RPMI7951 (cell line): ENCODE measurements around the gene KRT33B. TPM values are rescaled to one million over a fixed set of nuclear protein-coding genes. Genes with fewer than 3 reads are reported as not detected.

Experiments used
- DNase-seq: peaks from one replicate; pipeline ENCODE4 v3.0.0-alpha.2; 2012; ENCODE audit warnings: low read depth
- total RNA-seq: library from RNA; depleted of rRNA; stranded (reverse); fragments of >200 nt; shearing (Covaris generic); gene quantifications from 2 replicates; pipeline ENCODE4 v1.2.3, GENCODE V29; 2014; rRNA removed

The KRT33B gene
- total RNA-seq, 1 experiment from 2014 or later: 0.24 TPM

- DNase-seq: no peak
Observed at GRCh38 chr17:41325611-41326010, 44.0 kb downstream of the KRT33B start.

- no peak for DNase-seq
Observed at GRCh38 chr17:41325126-41325525, 44.5 kb downstream of the KRT33B start.

GRCh38 chr17:41324180-41325075, 45.2 kb downstream of the KRT33B start:
- peak; percentile 26 for DNase-seq

DNA sequence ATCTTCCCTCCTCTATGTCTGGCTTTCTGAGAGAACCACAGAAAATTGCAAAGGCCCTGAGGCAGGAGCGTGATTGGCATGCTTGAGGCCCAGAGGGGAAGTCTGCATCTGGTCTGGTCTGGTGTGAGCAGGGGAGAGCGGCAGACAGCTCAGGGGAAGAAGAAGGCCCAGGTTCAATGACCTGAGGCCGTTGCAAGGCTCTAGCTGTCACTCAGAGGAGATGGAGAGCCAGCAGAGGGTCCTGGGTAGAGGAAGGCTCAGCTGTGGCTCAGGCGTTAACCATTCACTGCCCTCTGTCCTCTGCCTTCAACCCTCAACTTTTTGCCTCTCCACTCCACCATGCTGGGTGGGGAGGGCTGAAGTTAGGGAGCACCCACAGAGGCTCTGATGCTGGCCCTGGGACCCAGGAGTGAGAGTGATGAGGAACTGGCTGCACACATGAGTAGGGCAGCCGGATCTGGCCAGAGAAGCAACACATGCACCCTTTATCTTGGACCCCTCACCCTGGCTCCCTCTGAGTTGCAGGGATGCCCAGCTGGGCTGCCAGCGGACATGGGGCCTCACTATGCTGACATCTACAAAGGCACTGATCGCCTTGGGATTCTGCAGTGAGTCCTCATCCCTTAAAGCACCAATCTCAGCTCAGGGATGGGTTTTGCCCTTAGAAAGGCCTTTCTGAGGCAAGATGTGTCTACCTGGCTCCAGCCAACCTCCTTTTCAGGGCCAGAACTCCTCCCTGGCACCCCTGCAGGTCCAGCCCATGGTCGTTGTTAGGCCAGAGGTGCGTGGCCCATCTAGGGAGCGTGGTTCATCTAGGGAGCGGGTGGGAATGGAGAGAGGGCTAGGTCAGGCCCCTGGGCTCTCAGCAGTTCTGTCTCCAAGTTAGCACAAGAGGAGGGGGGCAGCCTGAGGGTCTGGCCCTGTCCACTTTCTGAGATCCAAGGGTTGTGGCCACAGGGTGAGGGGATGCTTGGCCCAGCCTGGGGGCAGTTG, 46.4 kb downstream of the KRT33B start:
- DNase-seq: no peak

GRCh38 chr17:41322094-41322902, 47.3 kb downstream of the KRT33B start:
- peak; percentile 68 for DNase-seq

GRCh38 chr17:41318231-41318630, 51.4 kb downstream of the KRT33B start:
- DNase-seq: no peak

DNA sequence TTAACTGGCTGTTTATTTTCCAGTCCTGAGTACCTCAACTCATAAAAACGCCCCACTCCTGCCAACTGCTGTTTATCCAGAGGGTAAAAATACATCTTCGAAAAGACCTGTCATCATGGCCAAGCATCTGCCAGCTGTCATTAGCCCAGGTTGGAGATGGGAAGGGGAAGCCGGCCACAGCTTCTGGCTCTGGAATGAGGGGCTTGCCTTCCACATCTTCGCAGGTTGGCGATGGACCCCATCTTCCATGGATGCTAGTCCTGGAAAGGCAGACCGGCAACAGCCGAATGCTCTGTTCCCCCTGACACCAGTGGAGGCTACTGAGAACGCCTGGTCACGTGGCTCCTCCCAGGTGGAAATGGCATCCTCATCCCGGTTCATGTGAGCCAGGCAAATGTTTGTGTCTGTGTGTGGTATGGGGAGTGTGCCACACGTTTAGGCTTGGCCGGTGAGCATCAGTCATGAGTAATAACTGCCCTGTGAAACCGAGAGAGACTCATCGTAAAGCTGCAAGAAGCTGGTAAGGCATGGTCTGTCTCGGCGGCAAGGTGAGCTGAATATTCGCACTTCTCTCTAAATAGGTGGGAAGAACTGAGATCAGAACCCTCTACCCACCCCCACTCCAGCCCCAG, 53.7 kb downstream of the KRT33B start:
- DNase-seq: no peak

- DNase-seq: no peak
Observed at GRCh38 chr17:41315204-41315794, 54.3 kb downstream of the KRT33B start, which contains the start of gene KRTAP17-1. Gene KRTAP17-1 (minus strand): TSS chr17:41315710. CDS start chr17:41315650, 60 bp downstream.

Other genes starting within 250 kb of the KRT33B start
- gene KRTAP4-12, start 245.6 kb downstream of the KRT33B start, total RNA-seq: not detected in 2 replicates
- not detected in 2 replicates for gene KRTAP4-6, start 229.3 kb downstream of the KRT33B start, total RNA-seq
- gene KRTAP4-5, start 220.0 kb downstream of the KRT33B start, total RNA-seq: not detected in 2 replicates
- gene KRTAP4-4, start 209.1 kb downstream of the KRT33B start, total RNA-seq: not detected in 2 replicates
- not detected in 2 replicates for gene KRTAP4-3, start 201.6 kb downstream of the KRT33B start, total RNA-seq
- not detected in 2 replicates for gene KRTAP4-2, start 191.6 kb downstream of the KRT33B start, total RNA-seq
- gene KRTAP4-1, start 184.9 kb downstream of the KRT33B start, total RNA-seq: not detected in 2 replicates
- gene KRTAP9-1, start 179.9 kb downstream of the KRT33B start, total RNA-seq: not detected in 2 replicates
- gene KRTAP9-2, start 143.2 kb downstream of the KRT33B start, total RNA-seq: not detected in 2 replicates
- gene KRTAP9-3, start 137.4 kb downstream of the KRT33B start, total RNA-seq: not detected in 2 replicates
- not detected in 2 replicates for gene KRTAP9-8, start 131.8 kb downstream of the KRT33B start, total RNA-seq
- gene KRTAP9-4, start 120.1 kb downstream of the KRT33B start, total RNA-seq: not detected in 2 replicates
- not detected in 2 replicates for gene KRTAP9-9, start 114.4 kb downstream of the KRT33B start, total RNA-seq
- gene KRTAP9-6, start 104.4 kb downstream of the KRT33B start, total RNA-seq: not detected in 2 replicates
- not detected in 2 replicates for gene KRTAP9-7, start 94.1 kb downstream of the KRT33B start, total RNA-seq
- not detected in 2 replicates for gene KRTAP29-1, start 67.0 kb downstream of the KRT33B start, total RNA-seq
- not detected in 2 replicates for gene KRTAP16-1, start 60.5 kb downstream of the KRT33B start, total RNA-seq
- gene KRTAP17-1, start 54.1 kb downstream of the KRT33B start, total RNA-seq: not detected in 2 replicates
- gene KRT33A, start 19.0 kb downstream of the KRT33B start, total RNA-seq: not detected in 2 replicates
- not detected in 2 replicates for gene KRT34, start 12.5 kb upstream of the KRT33B start, total RNA-seq
- gene KRT31, start 27.8 kb upstream of the KRT33B start, total RNA-seq: not detected in 2 replicates
- not detected in 2 replicates for gene KRT37, start 54.8 kb upstream of the KRT33B start, total RNA-seq
- not detected in 2 replicates for gene KRT38, start 71.2 kb upstream of the KRT33B start, total RNA-seq
- not detected in 2 replicates for gene KRT32, start 97.6 kb upstream of the KRT33B start, total RNA-seq
- gene KRT35, start 111.3 kb upstream of the KRT33B start, total RNA-seq: not detected in 2 replicates
- gene KRT36, start 120.1 kb upstream of the KRT33B start, total RNA-seq: not detected in 2 replicates
- 0.24 TPM in 1 of 2 replicates, not detected in the other for gene KRT13, start 135.8 kb upstream of the KRT33B start, total RNA-seq
- gene KRT15, start 149.1 kb upstream of the KRT33B start, total RNA-seq: 3.4 and 7.3 TPM in 2 replicates
- 4.6 and 7.8 TPM in 2 replicates for gene KRT19, start 158.5 kb upstream of the KRT33B start, total RNA-seq
- not detected in 2 replicates for gene KRT9, start 202.2 kb upstream of the KRT33B start, total RNA-seq
- gene KRT14, start 217.1 kb upstream of the KRT33B start, total RNA-seq: not detected in 2 replicates
- 0.72 and 0.88 TPM in 2 replicates for gene KRT16, start 243.0 kb upstream of the KRT33B start, total RNA-seq